Fibroblast of villous mesenchyme (primary cell): ENCODE data around the gene GCSH. TPM values are rescaled to one million over a fixed set of nuclear protein-coding genes. Genes with fewer than 3 reads are reported as not detected.

Experiments
- DNase-seq: peaks from one replicate; pipeline ENCODE4 v3.0.0-alpha.2; 2010; ENCODE audit warnings: low read depth
- H3K4me3 ChIP-seq: 2 replicates; pipeline ENCODE4 v1.5.1; 2011; ENCODE audit warnings: low read depth, mild to moderate bottlenecking, low read length
- CTCF ChIP-seq: IDR thresholded peaks from 2 replicates; pipeline ENCODE4 v1.5.1; 2012; ENCODE audit warnings: low read depth, mild to moderate bottlenecking, low read length; ENCODE audit not compliant: insufficient read depth
- small RNA-seq: library from RNA; depleted of rRNA; stranded (forward); fragments of <200 nt; gene quantifications from one replicate; pipeline ENCODE3, GENCODE V24; 2012
- total RNA-seq: library from RNA; depleted of rRNA; stranded (reverse); fragments of >200 nt; gene quantifications from 2 replicates; pipeline ENCODE4 v1.2.3, GENCODE V29; 2012

The GCSH gene
- total RNA-seq, 1 donor, result 21.2 TPM

- H3K4me3 ChIP-seq, result peak overlapping the region; percentile 78
- peak; percentile 40 for DNase-seq
- TF ChIP-seq CTCF, result no peak
These were observed 59.3 kb downstream of the GCSH start for GRCh38 chr16:81036751-81037350.

GRCh38 chr16:81035975-81036750, 60.0 kb downstream of the GCSH start:
- peak overlapping the region; percentile 78 for H3K4me3 ChIP-seq
- TF ChIP-seq CTCF, result no peak
- DNase-seq, result peak; percentile 40

- peak; percentile 94 for TF ChIP-seq CTCF
- DNase-seq, result peak; percentile 84
- H3K4me3 ChIP-seq, result peak within 1 kb of the TSS; percentile 78
These were observed 60.7 kb downstream of the GCSH start, which contains the start of gene ATMIN for GRCh38 chr16:81035398-81035974. Gene ATMIN (plus strand): TSS chr16:81035842. CDS start chr16:81035871, 29 bp downstream.

Small RNAs within 50 kb of the gene (small RNA-seq; reads per million reads assigned to genes)
- gene AC092718.3 (not detected), gene RNU6-1191P (not detected)

Other genes with a start within 250 kb of the GCSH start
- gene CMC2, start 89.5 kb downstream of the GCSH start, total RNA-seq, result 28.0 and 30.7 TPM in 2 replicates
- 44.5 and 64.8 TPM in 2 replicates for gene CENPN, start 89.2 kb downstream of the GCSH start, total RNA-seq
- gene ATMIN, start 60.6 kb downstream of the GCSH start, total RNA-seq, result 36.4 and 54.0 TPM in 2 replicates
- gene C16orf46, start 19.2 kb downstream of the GCSH start, total RNA-seq, result 0.86 and 0.97 TPM in 2 replicates
- not detected in 2 replicates for gene BCO1, start 142.3 kb upstream of the GCSH start, total RNA-seq
- gene GAN, start 218.6 kb upstream of the GCSH start, total RNA-seq, result 8.4 and 9.1 TPM in 2 replicates